ENCODE data around the gene XRCC4. TPM values are rescaled to one million over a fixed set of nuclear protein-coding genes. Genes with fewer than 3 reads are reported as not detected.

XRCC4 gene
- total RNA-seq, 1 donor from 2014 or later, result 10.7 TPM

Other genes starting within 250 kb of the XRCC4 start
- 67.7 and 70.9 TPM in 2 replicates for gene TMEM167A, start 153 bp upstream of the XRCC4 start, total RNA-seq

Measured in activated T-helper 2 cell treated with anti-CD3 and anti-CD28 coated beads, Interferon-gamma antibody, Interleukin-2, Interleukin-4, amounts not matched to agents 10 μg/mL and 5 μg/mL and 100 μg/mL, durations not matched to agents 14 hours and 24 hours and 36 hours (primary cell).